A673 (cell line): Measurements from ENCODE around the gene KCNA2.

Experiments
- CTCF ChIP-seq: fragments of 300-800, 200-600 bp; sonication (generic); conservative IDR thresholded peaks from 2 replicates; pipeline ENCODE4 v1.5.1; 2017; ENCODE audit warnings: low read depth, mild to moderate bottlenecking, antibody characterized with exemption, low read length, moderate library complexity, mixed read lengths
- EZH2 ChIP-seq: fragments of 200-600 bp; sonication (generic); IDR thresholded peaks from 2 replicates; pipeline ENCODE4 v1.6.1; 2017; ENCODE audit warnings: borderline replicate concordance, low read depth, mild to moderate bottlenecking, mixed read lengths, antibody characterized with exemption, low read length; ENCODE audit not compliant: poor library complexity, severe bottlenecking

- TF ChIP-seq CTCF (no peak), EZH2 (no peak)
Observed at GRCh38 chr1:110650609-110651008, 44.5 kb upstream of the KCNA2 start.
